GM06990 (cell line): ENCODE measurements around the gene ZNF579.

Source experiments
- DNase-seq: peaks from one replicate; pipeline ENCODE4 v3.0.0-alpha.2; 2011; ENCODE audit not compliant: insufficient read length; ENCODE audit errors: extremely low read depth
- H3K27me3 ChIP-seq: replicated peaks from 2 replicates; pipeline ENCODE4 v1.6.0; 2011; ENCODE audit warnings: low read length; ENCODE audit not compliant: control insufficient read depth, insufficient read depth
- H3K36me3 ChIP-seq: 2 replicates; pipeline ENCODE4 v1.5.1; 2011; ENCODE audit warnings: low read length; ENCODE audit not compliant: control insufficient read depth, insufficient read depth
- H3K4me3 ChIP-seq: replicated peaks from 2 replicates; pipeline ENCODE4 v1.5.1; 2011; ENCODE audit warnings: low read depth, mild to moderate bottlenecking, control low read depth, low read length
- TF ChIP-seq, protein P1 (sequence below): IDR thresholded peaks from 2 replicates; pipeline ENCODE4 v1.5.1; 2011; ENCODE audit warnings: low read length, control low read depth, mild to moderate bottlenecking, inconsistent platforms; ENCODE audit not compliant: insufficient read depth, poor library complexity, severe bottlenecking

The ZNF579 gene

DNA sequence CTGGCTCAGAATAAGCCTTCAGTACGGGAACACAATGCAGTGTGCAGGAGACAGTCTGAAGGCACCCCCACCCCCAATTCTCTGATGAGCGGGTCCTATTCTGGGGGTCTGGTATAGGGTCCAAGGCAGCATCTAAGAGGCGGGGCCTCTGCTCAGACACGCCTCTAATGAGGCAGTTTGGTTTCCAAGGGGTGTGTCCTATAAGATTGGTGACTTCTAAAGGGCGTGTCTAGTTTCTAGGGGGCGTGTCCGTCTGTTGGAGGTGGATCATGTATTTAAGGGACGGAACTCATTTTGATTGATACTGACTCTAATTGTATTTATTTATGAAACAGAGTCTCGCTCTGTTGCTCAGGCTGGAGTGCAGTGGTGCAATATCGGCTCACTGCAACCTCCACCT, 10.0 kb upstream of the ZNF579 start:
- no peaks in the 10 kb centered on the region for H3K27me3 ChIP-seq
- TF ChIP-seq, protein P1, sequence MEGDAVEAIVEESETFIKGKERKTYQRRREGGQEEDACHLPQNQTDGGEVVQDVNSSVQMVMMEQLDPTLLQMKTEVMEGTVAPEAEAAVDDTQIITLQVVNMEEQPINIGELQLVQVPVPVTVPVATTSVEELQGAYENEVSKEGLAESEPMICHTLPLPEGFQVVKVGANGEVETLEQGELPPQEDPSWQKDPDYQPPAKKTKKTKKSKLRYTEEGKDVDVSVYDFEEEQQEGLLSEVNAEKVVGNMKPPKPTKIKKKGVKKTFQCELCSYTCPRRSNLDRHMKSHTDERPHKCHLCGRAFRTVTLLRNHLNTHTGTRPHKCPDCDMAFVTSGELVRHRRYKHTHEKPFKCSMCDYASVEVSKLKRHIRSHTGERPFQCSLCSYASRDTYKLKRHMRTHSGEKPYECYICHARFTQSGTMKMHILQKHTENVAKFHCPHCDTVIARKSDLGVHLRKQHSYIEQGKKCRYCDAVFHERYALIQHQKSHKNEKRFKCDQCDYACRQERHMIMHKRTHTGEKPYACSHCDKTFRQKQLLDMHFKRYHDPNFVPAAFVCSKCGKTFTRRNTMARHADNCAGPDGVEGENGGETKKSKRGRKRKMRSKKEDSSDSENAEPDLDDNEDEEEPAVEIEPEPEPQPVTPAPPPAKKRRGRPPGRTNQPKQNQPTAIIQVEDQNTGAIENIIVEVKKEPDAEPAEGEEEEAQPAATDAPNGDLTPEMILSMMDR: no peak
- DNase-seq: no peak
- peaks cover 7% of the 10 kb centered on the region for H3K36me3 ChIP-seq
- no peak overlapping the region for H3K4me3 ChIP-seq

DNA sequence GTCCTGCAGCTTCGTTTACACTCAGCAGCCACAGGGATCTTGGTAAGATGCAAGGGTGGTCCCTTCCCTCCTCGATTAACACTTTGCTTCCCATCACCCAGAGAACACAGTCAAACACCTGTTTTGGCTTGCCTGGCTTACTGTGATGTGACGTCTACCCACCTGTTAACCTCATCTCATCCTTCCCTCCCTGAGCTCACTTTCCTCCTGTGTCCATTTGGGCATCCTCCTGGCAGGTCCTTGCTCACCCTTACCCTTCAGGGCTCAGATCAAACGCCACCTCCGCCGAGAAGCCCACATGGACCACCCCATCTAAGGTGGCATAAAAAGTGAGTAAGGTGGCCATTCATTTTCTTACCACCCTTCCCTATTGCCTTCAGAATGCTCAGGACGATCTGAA, 9.5 kb upstream of the ZNF579 start:
- TF ChIP-seq, protein P1: no peak
- Histone ChIP-seq H3K27me3 (no peaks in the 10 kb centered on the region), H3K4me3 (no peak overlapping the region), H3K36me3 (peaks cover 7% of the 10 kb centered on the region)
- no peak for DNase-seq

DNA sequence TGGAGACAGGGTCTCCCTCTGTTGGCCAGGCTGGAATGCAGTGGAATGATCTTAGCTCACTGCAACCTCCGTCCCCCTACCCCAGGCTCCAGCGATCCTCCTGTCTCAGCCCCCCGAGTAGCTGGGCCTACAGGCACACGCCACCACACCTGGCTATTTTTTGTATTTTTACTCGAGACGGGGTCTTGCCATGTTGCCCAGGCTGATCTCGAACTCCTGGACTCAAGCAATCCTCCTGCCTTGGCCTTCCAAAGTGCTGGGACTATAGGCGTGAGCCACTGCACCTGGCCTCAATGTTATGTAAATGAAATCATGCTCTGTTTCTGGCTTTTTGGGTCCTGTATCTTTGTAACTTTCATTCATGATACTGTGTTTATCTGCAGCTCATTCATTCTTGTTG, 8.1 kb upstream of the ZNF579 start:
- no peak for DNase-seq
- Histone ChIP-seq H3K27me3 (no peaks in the 10 kb centered on the region; the same call in 1 of the 2 replicates), H3K36me3 (peaks cover 5% of the 10 kb centered on the region), H3K4me3 (no peak overlapping the region)
- TF ChIP-seq, protein P1: no peak

GRCh38 chr19:55586976-55587668, 6.5 kb upstream of the ZNF579 start:
- Histone ChIP-seq H3K27me3 (no peaks in the 10 kb centered on the region; the same call in 1 of the 2 replicates), H3K4me3 (peak overlapping the region; percentile 52), H3K36me3 (no peaks in the 10 kb centered on the region)
- peak; percentile 96 for DNase-seq
- TF ChIP-seq, protein P1: no peak

DNA sequence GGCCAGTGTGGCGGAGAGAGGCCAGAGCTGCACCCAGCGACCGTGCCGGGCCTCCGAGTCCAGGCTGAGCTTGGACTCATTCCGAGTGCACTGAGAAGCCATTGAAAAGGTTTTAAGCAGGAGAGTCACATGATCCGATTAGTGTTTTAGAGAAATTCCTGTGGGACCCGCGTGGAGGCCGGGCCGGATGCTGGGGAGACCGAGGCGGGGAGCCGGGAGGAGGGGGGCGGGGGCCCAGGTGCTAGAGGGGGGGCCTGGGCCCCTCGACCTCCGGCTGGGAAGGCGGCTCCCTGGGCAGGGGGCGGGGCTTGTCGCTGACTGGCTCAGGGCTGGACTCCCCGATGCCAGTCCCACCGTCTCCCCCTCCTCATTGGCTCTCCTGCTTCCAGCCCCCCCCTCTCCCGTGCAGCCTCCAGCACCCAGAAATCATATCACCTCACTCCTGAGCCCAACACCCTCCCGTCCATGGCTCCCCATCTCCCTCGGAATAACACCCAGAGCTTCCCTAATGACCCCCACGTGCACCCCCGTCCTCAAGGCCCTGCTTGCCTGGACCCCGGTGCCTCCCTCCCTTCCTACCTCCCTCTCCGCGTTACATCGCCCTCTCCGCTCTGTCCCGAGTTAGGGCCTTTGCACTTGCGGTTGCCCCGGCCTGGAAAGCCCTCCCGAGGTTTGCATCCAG, 5.2 kb upstream of the ZNF579 start:
- Histone ChIP-seq H3K27me3 (no peaks in the 10 kb centered on the region; the same call in 1 of the 2 replicates), H3K36me3 (no peaks in the 10 kb centered on the region), H3K4me3 (no peak overlapping the region)
- TF ChIP-seq, protein P1: no peak
- peak; percentile 61 for DNase-seq
